ENCODE measurements around the gene IGDCC3.

DNA sequence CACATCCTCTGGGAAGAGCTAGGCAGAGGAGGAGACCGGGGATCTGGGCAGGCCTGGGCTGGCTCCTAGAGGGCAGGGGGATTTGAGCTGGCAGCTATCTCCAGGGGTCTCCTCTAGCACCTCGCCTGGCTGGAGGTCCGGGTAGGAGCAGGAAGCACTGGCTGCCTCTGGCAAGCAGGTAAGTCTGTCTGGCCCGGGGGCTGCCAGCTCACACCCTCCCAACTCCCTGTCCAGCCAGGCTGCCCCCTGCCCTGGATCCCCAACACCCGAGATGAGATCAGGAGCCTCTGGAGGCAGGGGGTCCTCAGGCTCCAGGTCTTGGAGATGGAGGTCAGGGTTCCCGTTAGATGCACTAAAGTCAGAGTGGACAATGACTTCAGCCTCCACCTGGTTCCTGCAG, 6.2 kb upstream of the IGDCC3 start:
- TF ChIP-seq, protein P1, sequence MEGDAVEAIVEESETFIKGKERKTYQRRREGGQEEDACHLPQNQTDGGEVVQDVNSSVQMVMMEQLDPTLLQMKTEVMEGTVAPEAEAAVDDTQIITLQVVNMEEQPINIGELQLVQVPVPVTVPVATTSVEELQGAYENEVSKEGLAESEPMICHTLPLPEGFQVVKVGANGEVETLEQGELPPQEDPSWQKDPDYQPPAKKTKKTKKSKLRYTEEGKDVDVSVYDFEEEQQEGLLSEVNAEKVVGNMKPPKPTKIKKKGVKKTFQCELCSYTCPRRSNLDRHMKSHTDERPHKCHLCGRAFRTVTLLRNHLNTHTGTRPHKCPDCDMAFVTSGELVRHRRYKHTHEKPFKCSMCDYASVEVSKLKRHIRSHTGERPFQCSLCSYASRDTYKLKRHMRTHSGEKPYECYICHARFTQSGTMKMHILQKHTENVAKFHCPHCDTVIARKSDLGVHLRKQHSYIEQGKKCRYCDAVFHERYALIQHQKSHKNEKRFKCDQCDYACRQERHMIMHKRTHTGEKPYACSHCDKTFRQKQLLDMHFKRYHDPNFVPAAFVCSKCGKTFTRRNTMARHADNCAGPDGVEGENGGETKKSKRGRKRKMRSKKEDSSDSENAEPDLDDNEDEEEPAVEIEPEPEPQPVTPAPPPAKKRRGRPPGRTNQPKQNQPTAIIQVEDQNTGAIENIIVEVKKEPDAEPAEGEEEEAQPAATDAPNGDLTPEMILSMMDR (IDR thresholded peaks at IDR 0.05) = no peak
- no peak for TF ChIP-seq POLR2A (IDR thresholded peaks at IDR 0.05)

Data from tibial nerve (tissue), 3 donors.